Panc1 (cell line): Measurements from ENCODE around the gene OR2Y1.

Experiments
- POLR2AphosphoS5 ChIP-seq: IDR thresholded peaks from 2 replicates; pipeline ENCODE4 v1.6.1; 2012; ENCODE audit warnings: mild to moderate bottlenecking, low read depth, low read length, moderate library complexity
- TF ChIP-seq, protein P1 (sequence below): fragments of 450-650 bp; IDR thresholded peaks from 2 replicates; pipeline ENCODE4 v1.5.1; 2017; ENCODE audit warnings: mild to moderate bottlenecking

DNA sequence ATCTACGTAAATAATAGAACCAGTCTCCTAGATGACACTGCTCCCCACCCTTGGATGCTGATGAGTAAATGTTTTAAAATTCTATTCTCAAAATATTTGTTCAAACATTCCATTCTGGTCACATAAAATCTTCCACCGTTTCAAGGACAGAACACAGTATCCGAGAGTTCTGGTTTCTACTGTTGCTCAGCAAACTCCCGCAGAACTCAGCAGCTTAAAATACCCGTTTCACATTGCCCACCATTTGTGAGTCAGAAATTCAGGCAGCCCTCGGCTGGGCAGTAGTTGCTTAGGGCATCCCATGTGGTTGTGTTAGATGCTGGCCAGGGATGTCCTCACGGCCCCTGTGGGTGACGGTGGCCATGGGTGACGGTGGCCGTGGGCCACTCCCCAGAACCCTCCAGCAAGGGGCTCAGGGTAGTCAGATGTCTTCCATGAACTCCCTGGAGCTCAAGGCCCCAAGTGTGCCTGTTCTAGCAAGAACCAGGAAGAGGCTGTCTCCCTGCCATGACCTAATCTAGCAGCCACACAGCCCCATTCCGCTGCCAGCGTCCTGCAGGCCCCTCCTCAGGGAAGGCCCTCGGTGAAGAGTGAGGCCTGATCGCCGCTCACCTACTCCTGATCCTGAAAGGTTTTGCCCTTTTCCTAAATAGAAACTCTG lies 45.4 kb upstream of the OR2Y1 start:
- TF ChIP-seq, protein P1, sequence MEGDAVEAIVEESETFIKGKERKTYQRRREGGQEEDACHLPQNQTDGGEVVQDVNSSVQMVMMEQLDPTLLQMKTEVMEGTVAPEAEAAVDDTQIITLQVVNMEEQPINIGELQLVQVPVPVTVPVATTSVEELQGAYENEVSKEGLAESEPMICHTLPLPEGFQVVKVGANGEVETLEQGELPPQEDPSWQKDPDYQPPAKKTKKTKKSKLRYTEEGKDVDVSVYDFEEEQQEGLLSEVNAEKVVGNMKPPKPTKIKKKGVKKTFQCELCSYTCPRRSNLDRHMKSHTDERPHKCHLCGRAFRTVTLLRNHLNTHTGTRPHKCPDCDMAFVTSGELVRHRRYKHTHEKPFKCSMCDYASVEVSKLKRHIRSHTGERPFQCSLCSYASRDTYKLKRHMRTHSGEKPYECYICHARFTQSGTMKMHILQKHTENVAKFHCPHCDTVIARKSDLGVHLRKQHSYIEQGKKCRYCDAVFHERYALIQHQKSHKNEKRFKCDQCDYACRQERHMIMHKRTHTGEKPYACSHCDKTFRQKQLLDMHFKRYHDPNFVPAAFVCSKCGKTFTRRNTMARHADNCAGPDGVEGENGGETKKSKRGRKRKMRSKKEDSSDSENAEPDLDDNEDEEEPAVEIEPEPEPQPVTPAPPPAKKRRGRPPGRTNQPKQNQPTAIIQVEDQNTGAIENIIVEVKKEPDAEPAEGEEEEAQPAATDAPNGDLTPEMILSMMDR, result no peak
- TF ChIP-seq POLR2AphosphoS5, result no peak
